GM18867 (cell line): ENCODE measurements around the gene CDC73.
"Not testable (repeated sequence)": the region's sequence is repeated elsewhere in the genome, so short reads cannot be mapped to it uniquely, and the experiment has no call there.

Experiments
- ATAC-seq: cut with Tn5 transposase; IDR thresholded peaks from one replicate; pipeline ENCODE4 v1.9.1; 2021; ENCODE audit warnings: mild to moderate bottlenecking, moderate library complexity; ENCODE audit not compliant: unreplicated experiment

Gene CDC73

GRCh38 chr1:193219391-193219790 is 97.6 kb downstream of the CDC73 start:
- ATAC-seq: no peak

GRCh38 chr1:193221651-193222050 is 99.8 kb downstream of the CDC73 start:
- ATAC-seq: no peak

GRCh38 chr1:193222056-193222615 is 100.3 kb downstream of the CDC73 start:
- ATAC-seq: no peak

DNA sequence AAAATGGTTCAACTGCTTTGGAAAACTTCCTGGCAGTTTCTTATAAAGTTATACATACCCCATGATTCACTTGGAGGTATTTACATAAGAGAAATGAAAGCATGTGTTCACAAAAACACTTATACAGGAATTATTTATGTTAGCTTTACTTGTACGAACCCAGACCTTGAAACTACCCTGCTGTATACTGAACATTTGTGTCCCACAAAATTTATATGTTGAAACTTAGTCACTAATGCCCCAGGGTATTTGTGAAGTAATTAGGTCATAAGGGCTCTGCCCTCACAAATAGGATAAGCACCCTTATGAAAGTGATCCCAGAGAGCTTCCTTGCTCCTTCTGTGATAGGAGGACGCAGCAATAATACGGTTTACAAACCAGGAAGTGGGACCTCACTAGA is 107.3 kb downstream of the CDC73 start:
- ATAC-seq: no peak

DNA sequence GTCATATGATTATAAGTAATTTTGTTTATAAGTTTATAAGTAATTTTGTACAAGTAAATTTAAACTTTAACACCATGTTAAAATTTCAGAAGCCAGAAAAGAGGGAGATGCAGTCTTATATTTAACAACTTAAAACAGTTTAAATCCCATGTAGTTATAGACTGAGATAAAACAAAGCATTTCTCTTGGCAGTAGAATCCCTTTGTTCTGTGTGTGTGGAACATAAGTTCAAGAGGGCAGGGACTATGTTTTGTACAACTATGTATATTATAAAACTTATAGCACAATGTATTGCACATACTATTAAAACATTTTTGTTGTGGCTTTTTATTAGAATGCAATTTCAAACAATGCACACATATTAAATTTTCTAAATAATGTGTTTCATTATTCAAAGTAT is 109.3 kb downstream of the CDC73 start:
- not testable (repeated sequence) for ATAC-seq

DNA sequence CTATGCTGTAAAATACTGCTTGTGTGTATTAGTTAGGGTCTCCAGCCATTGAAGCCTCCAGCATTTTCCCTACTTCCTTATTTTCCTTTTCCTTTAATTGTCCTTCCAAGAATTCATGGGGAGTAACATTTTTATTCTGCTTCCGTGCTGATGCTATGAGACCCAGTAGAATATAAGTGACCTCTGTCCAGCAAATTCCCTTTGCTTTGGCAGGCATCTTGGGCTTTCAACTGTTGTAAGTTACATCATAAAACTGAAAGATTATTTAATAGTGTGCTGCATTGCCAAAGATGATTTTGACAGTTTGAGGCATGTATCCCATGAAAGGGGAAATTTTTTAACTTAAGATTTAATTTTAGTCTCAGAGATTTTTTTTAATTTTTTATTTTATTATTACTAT is 112.7 kb downstream of the CDC73 start:
- ATAC-seq: no peak

DNA sequence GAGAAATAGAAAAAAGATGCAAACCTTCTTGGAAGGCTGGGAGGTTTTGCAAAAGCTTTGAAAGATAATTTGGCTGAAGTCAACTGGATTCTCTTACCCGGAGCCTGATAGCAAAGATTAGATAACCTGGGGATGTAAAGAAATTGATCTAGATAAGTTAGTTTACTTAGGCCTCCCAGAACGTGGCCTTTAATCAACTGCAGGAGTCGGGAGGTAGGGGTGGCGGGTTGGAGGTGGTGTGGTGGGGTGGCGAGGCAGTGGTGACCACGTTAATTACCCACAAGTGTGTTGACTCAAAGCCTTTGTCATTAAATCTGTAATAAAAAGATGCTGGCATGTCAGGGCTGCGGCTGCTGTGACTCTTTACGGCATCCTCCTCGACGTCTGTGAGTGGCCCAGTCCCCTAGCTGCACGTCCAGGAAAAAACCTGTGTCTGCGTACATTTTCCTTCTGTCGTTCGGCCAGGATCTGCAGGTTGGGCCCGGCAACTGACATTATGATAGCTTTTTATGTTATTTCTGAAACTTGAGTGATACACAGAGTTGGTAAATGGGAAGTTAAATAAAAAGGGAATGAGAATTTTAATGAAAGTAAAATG is 115.6 kb downstream of the CDC73 start:
- ATAC-seq: no peak

DNA sequence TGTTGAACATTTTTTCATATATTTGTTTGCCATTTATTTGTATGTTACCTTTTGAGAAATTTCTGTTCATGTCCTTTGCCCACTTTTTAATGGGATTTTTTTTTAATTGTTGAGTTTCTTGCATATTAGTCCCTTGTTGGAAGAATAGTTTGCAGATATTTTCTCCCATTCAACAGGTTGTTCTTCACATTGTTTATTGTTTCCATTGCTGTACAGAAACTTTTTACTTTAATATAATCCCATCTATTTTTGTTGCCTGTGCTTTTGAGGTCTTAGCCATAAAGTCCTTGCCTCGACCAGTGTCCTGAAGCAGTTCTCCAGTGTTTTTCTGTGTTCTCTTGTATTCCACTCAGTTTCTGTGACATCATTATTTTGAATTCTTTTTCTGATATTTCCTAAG is 118.8 kb downstream of the CDC73 start:
- no peak for ATAC-seq

DNA sequence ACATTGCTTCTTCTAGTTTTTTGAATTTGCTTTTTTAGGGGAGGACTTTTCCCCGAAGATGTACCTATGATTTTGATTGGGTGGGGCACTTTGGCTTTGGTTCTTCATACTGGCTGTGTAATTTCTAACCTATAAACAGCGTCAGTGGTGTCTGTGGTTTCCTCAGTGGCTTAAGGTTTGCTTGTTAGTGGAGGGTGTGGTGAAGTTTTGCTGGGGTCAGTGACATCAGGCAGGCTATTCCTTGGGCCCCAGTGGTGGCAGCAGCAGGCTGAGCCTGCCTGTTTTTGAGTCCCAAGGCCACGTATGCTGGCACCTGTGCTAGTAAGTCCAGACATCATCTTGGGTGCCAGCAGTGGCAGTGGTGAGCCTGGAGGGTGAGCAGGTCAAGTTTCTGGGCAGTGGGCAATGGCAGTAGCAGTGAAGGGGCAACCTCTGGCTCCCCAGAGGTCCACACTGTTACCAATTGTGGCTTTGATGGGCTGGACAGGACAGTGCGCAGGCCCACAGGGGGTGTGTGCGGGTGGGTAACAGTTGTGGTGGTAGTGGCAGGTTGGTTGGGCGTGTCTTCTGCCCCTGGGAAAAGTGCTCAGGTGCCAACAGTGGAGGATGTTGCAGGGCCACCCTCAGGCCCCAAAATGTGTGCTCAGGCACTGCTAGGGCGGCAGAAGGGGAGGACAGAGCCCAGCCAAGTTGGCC is 119.4 kb downstream of the CDC73 start:
- ATAC-seq: no peak

- no peak for ATAC-seq
These were observed 120.2 kb downstream of the CDC73 start for GRCh38 chr1:193242000-193242399.

DNA sequence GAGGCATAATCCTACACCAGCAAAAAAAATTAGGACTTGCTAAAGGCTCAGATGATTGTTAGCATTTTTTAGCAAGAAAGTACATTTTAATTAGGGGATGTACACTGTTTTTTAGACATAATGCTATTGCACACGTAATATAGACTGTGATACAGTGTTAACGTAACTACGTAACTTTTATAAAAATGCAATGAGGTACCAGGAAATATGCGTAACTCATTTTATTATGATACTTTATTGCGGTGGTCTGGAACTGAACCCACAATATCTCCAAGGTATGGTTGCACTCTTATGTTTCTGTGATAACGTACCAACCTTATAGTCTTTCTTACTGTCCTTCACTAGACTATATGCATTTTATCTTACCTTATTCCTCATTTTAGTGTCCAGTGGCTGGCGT is 127.4 kb downstream of the CDC73 start:
- ATAC-seq: no peak

GRCh38 chr1:193251950-193252349 is 130.1 kb downstream of the CDC73 start:
- no peak for ATAC-seq

DNA sequence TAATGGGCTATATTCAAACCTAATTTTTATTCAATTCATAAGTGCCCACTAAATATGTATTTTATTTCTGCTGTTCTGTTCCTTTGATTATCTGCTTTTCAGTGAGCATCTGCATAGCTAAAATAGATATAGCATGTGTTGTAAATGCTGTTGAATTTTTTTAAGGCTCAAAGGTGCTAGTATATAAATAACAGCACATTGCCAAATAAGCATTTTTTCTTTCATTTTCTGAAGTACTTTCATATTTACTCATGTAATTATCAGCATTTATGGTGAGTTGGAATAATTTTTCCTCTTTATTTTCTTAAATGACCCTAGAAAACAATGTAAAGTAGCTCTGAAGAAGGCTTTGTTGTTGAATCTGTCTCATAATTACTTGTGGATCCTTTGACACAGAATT is 134.2 kb downstream of the CDC73 start:
- ATAC-seq: peak; percentile 59

DNA sequence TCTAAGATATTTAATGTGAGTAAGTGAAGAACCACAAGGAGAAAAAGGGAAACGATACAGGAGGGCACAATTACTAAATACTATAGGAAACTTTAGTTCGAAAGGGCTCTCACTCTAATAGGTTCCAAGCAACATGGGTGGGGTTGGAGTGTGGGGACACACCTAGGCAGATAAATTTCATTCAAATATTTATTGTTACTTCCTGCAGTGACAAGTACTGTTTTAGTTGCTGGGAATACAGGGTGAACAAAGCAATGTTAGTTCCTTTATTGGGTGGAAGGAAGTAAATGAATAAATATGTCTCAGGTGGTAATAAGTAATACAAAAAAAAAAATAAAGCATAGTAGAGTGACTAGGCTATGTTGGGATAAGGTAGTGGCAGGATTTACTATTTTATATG is 137.8 kb downstream of the CDC73 start:
- ATAC-seq: no peak

DNA sequence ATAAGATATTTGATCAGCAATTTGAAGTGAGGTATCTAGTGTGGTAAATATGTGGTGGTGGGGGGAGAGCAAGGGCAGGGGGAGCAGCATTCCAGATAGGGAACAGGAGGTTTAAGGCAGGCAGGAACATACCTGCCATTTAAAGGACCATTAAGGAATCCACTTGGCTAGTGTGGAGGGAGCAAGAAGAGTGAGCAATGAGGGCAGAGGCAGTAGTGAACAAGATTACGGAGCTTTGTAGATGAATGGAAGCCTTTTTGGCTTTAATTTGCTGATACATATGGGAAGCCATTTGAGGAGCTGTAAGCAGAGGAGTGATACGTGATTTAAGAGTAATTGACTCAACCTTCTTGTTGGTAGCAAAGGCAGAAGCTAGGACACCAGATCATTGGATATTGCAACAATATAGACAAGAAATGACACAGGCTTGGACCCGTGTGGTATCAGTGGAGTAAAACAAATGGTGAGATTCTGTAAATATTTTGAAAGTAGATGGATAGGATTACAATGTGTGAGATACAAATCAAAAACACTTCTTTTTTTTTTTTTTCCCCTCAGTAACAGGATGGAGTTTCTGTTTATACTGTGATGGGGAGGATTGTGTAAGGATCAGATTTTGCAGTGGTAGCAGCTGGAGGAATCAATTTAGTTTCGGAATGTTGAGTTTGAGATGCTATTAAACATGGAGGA is 138.4 kb downstream of the CDC73 start:
- ATAC-seq: no peak

GRCh38 chr1:193260896-193261295 is 139.1 kb downstream of the CDC73 start:
- ATAC-seq: no peak

- no peak for ATAC-seq
These were observed 140.8 kb downstream of the CDC73 start for GRCh38 chr1:193262661-193263060.

DNA sequence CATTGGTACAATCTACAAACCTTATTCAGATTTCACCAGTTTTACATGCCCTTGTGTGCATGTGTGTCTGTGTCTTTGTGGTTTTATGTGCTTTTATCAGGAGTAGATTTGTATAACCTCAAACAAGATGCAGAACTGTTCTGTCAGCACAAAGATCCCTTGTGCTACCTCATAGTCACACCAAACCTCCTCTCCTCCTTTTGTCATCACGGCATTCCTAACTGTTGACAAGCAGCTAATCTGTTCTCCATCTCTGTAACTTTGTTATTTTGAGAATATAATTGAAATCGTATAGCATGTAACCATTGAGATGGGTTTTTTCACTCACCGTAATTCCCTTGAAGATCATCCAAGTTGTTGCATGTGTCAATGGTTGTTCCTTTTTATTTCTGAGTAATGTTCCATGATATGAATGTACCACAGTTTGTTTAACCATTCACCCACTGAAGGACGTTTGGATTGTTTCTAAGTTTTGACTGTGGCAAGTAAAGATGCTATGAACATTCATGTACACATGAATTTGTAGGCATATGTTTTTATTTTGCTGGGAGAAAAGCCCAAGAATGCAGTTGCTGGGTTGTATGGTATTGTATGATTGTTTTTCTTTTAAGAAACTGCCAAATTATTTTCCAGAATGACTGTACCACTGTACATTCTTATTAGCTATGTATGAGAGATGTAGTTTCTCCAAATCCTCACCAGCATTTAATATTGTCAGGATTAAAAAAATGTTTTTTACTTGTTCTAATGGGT is 142.7 kb downstream of the CDC73 start:
- no peak for ATAC-seq

DNA sequence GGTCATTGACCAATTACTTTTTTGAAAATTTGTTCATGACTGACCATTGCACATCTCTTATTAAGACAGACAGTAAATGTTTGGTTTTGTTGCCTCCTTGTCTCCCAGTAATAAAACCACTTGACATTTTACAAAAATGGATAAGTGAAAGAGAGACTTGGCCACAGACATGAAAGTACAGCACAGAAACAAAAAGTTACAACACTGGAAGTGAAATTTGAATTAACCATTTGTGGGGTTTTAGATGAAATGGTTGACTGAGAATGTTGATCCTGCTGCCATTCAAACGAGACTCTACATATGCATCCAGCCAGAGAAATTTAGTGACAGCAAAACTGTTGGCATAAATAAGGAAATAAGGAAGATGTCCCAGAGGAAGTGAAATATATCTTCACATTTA is 143.9 kb downstream of the CDC73 start:
- peak; percentile 52 for ATAC-seq

- ATAC-seq: not testable (repeated sequence)
These were observed 145.0 kb downstream of the CDC73 start for GRCh38 chr1:193266794-193267193.

- ATAC-seq: peak; percentile 98
These were observed 149.2 kb downstream of the CDC73 start for GRCh38 chr1:193270996-193271395.
